GM12873 (cell line): ENCODE data around the gene EXOC6.

Experiments used
- CTCF ChIP-seq: IDR thresholded peaks from 2 replicates; pipeline ENCODE4 v1.5.1; 2012; ENCODE audit warnings: low read depth, mild to moderate bottlenecking, moderate library complexity, low read length, control low read depth; ENCODE audit not compliant: insufficient read depth; ENCODE audit errors: missing control alignments

The EXOC6 gene

GRCh38 chr10:92995509-92995908, 147.2 kb downstream of the EXOC6 start:
- no peak for TF ChIP-seq CTCF

GRCh38 chr10:92997620-92998019, 149.3 kb downstream of the EXOC6 start:
- no peak for TF ChIP-seq CTCF

- TF ChIP-seq CTCF: no peak
These were observed 150.9 kb downstream of the EXOC6 start for GRCh38 chr10:92999191-92999590.

- TF ChIP-seq CTCF: peak; percentile 49
These were observed 158.2 kb downstream of the EXOC6 start for GRCh38 chr10:93006435-93007039.

GRCh38 chr10:93015722-93016121, 167.4 kb downstream of the EXOC6 start:
- no peak for TF ChIP-seq CTCF

- TF ChIP-seq CTCF: no peak
These were observed 174.8 kb downstream of the EXOC6 start for GRCh38 chr10:93023013-93023650.

GRCh38 chr10:93026072-93026471, 177.8 kb downstream of the EXOC6 start:
- TF ChIP-seq CTCF: no peak

GRCh38 chr10:93027508-93027907, 179.2 kb downstream of the EXOC6 start:
- TF ChIP-seq CTCF: no peak
